SK-N-SH (cell line): Measurements from ENCODE around the gene RDH12. TPM values are rescaled to one million over a fixed set of nuclear protein-coding genes. Genes with fewer than 3 reads are reported as not detected.

Experiments
- CTCF ChIA-PET: fragments of 300-600, 350-600 bp; formaldehyde crosslinking; extraction: SDS; loops from one replicate; lab custom pipeline; 2021; lab: Yijun Ruan, JAX
- POLR2A ChIA-PET: fragments of 350-600 bp; sonication (Branson Sonifier 250); formaldehyde crosslinking; extraction: SDS; loops from one replicate; lab custom pipeline; 2020; ENCODE audit warnings: antibody characterized with exemption, inconsistent platforms; lab: Yijun Ruan, JAX
- DNase-seq: peaks from one replicate; pipeline ENCODE4 v3.0.0; 2012
- H2AFZ ChIP-seq: fragments of 200-600 bp; sonication (generic); 2 replicates; pipeline ENCODE4 v1.8.1; 2016; ENCODE audit warnings: antibody characterized with exemption, mild to moderate bottlenecking, low read depth
- H3F3A ChIP-seq: fragments of 200-600 bp; sonication (generic); replicated peaks from 2 replicates; pipeline ENCODE3; 2016; ENCODE audit warnings: antibody characterized with exemption, mild to moderate bottlenecking; ENCODE audit not compliant: insufficient read depth
- H3K27ac ChIP-seq, 2 experiments: fragments of 200-500 bp in 1 of 2; fragments of 200-600 bp in 1 of 2; sonication (Bioruptor generic) in 1 of 2; sonication (generic), shearing (Covaris generic) in 1 of 2; 2 replicates each; pipeline versions ENCODE4 v1.5.1 to v1.6.1; 2014 to 2016; ENCODE audit warnings: low read depth in 2 of 2, inconsistent platforms in 1 of 2, low read length in 1 of 2, mild to moderate bottlenecking in 1 of 2, mixed read lengths in 1 of 2
- H3K27me3 ChIP-seq: fragments of 200-600 bp; sonication (generic), shearing (Covaris generic); 2 replicates; pipeline ENCODE4 v1.6.1; 2016; ENCODE audit warnings: mixed run types; ENCODE audit not compliant: insufficient read depth
- H3K36me3 ChIP-seq, 2 experiments: fragments of 200-500 bp in 1 of 2; fragments of 200-600 bp in 1 of 2; sonication (Bioruptor generic) in 1 of 2; sonication (generic) in 1 of 2; replicated peaks in 1 of 2; 2 replicates each; pipeline versions ENCODE3 to v1.5.1; 2014 to 2016; ENCODE audit warnings: low read length in 1 of 2, mild to moderate bottlenecking in 1 of 2; ENCODE audit not compliant: insufficient read depth in 2 of 2, control insufficient read depth in 1 of 2
- H3K4me1 ChIP-seq, 2 experiments: fragments of 200-500 bp in 1 of 2; fragments of 200-600 bp in 1 of 2; sonication (Bioruptor generic) in 1 of 2; sonication (generic), shearing (Covaris generic) in 1 of 2; 2 replicates each; pipeline versions ENCODE4 v1.5.1 to v1.6.1; 2014 to 2016; ENCODE audit warnings: low read depth in 1 of 2, low read length in 1 of 2, mixed run types in 1 of 2; ENCODE audit not compliant: insufficient read depth in 2 of 2, control insufficient read depth in 1 of 2
- H3K4me2 ChIP-seq: fragments of 200-600 bp; sonication (generic), shearing (Covaris generic); 2 replicates; pipeline ENCODE4 v1.6.1; 2017; ENCODE audit warnings: mixed run types
- H3K4me3 ChIP-seq, 2 experiments: fragments of 200-500 bp in 1 of 2; fragments of 200-600 bp in 1 of 2; sonication (Bioruptor generic) in 1 of 2; sonication (generic), shearing (Covaris generic) in 1 of 2; 2 replicates each; pipeline versions ENCODE4 v1.5.1 to v1.8.1; 2014 to 2016; ENCODE audit warnings: low read depth in 2 of 2, inconsistent platforms in 1 of 2, low read length in 1 of 2, mild to moderate bottlenecking in 1 of 2, mixed read lengths in 1 of 2, moderate library complexity in 1 of 2
- H3K79me2 ChIP-seq: fragments of 200-600 bp; sonication (generic); 2 replicates; pipeline ENCODE4 v1.8.1; 2017; ENCODE audit warnings: mild to moderate bottlenecking; ENCODE audit not compliant: insufficient read depth
- H3K9ac ChIP-seq: fragments of 200-600 bp; sonication (generic); 2 replicates; pipeline ENCODE4 v1.6.1; 2017; ENCODE audit warnings: mixed run types
- H3K9me2 ChIP-seq: fragments of 200-600 bp; sonication (generic); 2 replicates; pipeline ENCODE4 v1.6.1; 2017; ENCODE audit warnings: mixed run types
- H3K9me3 ChIP-seq: fragments of 200-600 bp; sonication (generic); 2 replicates; pipeline ENCODE4 v1.6.1; 2017; ENCODE audit warnings: mixed run types, mild to moderate bottlenecking, moderate library complexity
- H4K20me1 ChIP-seq: fragments of 200-600 bp; sonication (generic); 2 replicates; pipeline ENCODE4 v1.6.1; 2017; ENCODE audit warnings: mild to moderate bottlenecking, mixed run types; ENCODE audit not compliant: insufficient read depth
- MAX ChIP-seq: IDR thresholded peaks from 2 replicates; pipeline ENCODE4 v1.4.0; 2012; ENCODE audit warnings: low read depth
- MXI1 ChIP-seq: IDR thresholded peaks from 2 replicates; pipeline ENCODE4 v1.6.1; 2012; ENCODE audit warnings: mild to moderate bottlenecking, low read depth, low read length, improper control_type of control experiment
- TCF12 ChIP-seq: IDR thresholded peaks from 2 replicates; pipeline ENCODE4 v1.4.0; 2012
- WGBS: methylation state at CpG from one replicate; pipeline ENCODE4 v1.1.6; 2017; ENCODE audit warnings: low lambda C conversion rate; 5-methylcytosine and 5-hydroxymethylcytosine counted together
- polyA plus RNA-seq, 3 experiments: library from polyadenylated mRNA; depleted of rRNA; stranded (reverse); fragments of >200 nt; gene quantifications; 2 replicates each; pipeline ENCODE4 v1.2.3, GENCODE V29; 2012
- TF ChIP-seq, protein P1 (sequence below): IDR thresholded peaks from 2 replicates; pipeline ENCODE4 v1.6.1; 2012; ENCODE audit warnings: mild to moderate bottlenecking, low read depth, low read length, moderate library complexity
- TF ChIP-seq, protein P2 (sequence below): IDR thresholded peaks from 2 replicates; pipeline ENCODE4; 2012

RDH12 gene
- polyA plus RNA-seq, 1 of the 3 experiments (the other 2 are of a cell fraction) = not detected

DNA sequence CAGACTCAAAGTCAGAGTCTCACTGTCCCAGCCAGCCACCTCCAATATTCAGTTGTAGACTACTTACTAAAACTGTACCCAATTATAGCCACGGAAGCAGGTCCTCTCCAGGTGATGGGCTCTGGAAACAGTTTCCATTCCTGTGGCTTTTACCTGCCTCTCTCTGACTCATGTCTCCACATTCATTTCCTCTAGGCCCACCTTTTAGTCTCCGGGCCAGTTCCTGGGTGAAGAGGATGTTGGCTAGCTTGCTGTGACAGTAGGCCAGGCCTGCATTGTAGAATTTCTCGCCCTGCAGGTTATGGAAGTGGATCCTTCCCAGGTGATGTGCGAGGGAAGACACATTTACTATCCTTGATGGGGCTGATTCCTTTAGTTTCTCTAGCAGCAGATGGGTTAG is 11.7 kb upstream of the RDH12 start:
- ChIA-PET POLR2A (no interaction called here), CTCF (interaction anchor here (1.2 to 6.7 kb wide), 2 partner anchors 14 to 71 kb away, joined by 3 to 42 read pairs; partner anchors contain the start of gene ARG2)
- Histone ChIP-seq H3K9ac (no peak overlapping the region), H3K4me2 (no peak overlapping the region), H3K9me3 (no peaks in the 10 kb centered on the region), H3K79me2 (peaks cover 41% of the 10 kb centered on the region), H3K27me3 (no peaks in the 10 kb centered on the region), H3K27ac (no peak overlapping the region), H4K20me1 (peaks cover 17% of the 10 kb centered on the region; the same call in 1 of the 2 replicates), H3F3A (peaks cover 3% of the 10 kb centered on the region), H3K4me1 (peaks cover 6 to 12% of the 10 kb centered on the region in 2 experiments; a peak in 2 of 4 replicates), H2AFZ (no peak overlapping the region)
- 94% methylated on average over 4 of the region's 4 CpGs for WGBS
- no peak for DNase-seq
- TF ChIP-seq MAX (no peak), TCF12 (no peak)
- TF ChIP-seq, all 33 proteins: peak for 0
- H3K36me3 ChIP-seq = peaks cover 55 to 56% of the 10 kb centered on the region in 2 experiments
- no peaks in the 10 kb centered on the region for H3K9me2 ChIP-seq
- no peak overlapping the region for H3K4me3 ChIP-seq

- H4K20me1 ChIP-seq = peaks cover 17% of the 10 kb centered on the region; the same call in 1 of the 2 replicates
- WGBS = under 1% methylated on average over 21 of the region's 21 CpGs
- H3K9me2 ChIP-seq = no peaks in the 10 kb centered on the region
- H3K36me3 ChIP-seq = peaks cover 19 to 29% of the 10 kb centered on the region in 2 experiments
- POLR2A ChIA-PET = interaction anchor here (1.0 to 1.8 kb wide), 5 partner anchors 9 to 268 kb away, joined by 3 to 11 read pairs (median 5); partner anchors contain the start of genes ARG2 and PIGH
- peaks cover 6 to 12% of the 10 kb centered on the region in 2 experiments; a peak in 2 of 4 replicates for H3K4me1 ChIP-seq
- H3F3A ChIP-seq = peaks cover 4% of the 10 kb centered on the region
- TF ChIP-seq, protein P1, sequence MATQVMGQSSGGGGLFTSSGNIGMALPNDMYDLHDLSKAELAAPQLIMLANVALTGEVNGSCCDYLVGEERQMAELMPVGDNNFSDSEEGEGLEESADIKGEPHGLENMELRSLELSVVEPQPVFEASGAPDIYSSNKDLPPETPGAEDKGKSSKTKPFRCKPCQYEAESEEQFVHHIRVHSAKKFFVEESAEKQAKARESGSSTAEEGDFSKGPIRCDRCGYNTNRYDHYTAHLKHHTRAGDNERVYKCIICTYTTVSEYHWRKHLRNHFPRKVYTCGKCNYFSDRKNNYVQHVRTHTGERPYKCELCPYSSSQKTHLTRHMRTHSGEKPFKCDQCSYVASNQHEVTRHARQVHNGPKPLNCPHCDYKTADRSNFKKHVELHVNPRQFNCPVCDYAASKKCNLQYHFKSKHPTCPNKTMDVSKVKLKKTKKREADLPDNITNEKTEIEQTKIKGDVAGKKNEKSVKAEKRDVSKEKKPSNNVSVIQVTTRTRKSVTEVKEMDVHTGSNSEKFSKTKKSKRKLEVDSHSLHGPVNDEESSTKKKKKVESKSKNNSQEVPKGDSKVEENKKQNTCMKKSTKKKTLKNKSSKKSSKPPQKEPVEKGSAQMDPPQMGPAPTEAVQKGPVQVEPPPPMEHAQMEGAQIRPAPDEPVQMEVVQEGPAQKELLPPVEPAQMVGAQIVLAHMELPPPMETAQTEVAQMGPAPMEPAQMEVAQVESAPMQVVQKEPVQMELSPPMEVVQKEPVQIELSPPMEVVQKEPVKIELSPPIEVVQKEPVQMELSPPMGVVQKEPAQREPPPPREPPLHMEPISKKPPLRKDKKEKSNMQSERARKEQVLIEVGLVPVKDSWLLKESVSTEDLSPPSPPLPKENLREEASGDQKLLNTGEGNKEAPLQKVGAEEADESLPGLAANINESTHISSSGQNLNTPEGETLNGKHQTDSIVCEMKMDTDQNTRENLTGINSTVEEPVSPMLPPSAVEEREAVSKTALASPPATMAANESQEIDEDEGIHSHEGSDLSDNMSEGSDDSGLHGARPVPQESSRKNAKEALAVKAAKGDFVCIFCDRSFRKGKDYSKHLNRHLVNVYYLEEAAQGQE = no peak
- TF ChIP-seq, protein P2, sequence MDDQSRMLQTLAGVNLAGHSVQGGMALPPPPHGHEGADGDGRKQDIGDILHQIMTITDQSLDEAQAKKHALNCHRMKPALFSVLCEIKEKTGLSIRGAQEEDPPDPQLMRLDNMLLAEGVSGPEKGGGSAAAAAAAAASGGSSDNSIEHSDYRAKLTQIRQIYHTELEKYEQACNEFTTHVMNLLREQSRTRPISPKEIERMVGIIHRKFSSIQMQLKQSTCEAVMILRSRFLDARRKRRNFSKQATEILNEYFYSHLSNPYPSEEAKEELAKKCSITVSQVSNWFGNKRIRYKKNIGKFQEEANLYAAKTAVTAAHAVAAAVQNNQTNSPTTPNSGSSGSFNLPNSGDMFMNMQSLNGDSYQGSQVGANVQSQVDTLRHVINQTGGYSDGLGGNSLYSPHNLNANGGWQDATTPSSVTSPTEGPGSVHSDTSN = peak; percentile 62
- peak; percentile 39; the same call in 1 of the 2 replicates for TF ChIP-seq MXI1
- H3K79me2 ChIP-seq = peaks cover 46% of the 10 kb centered on the region
- H3K4me2 ChIP-seq = peak overlapping the region; percentile 98
- peak overlapping the region; percentile 98 for H2AFZ ChIP-seq
- CTCF ChIA-PET = interaction anchor here (1.0 to 6.7 kb wide), 5 partner anchors 9 to 267 kb away, joined by 3 to 42 read pairs (median 4); partner anchors contain the start of gene ARG2
- H3K27ac ChIP-seq = peak overlapping the region; percentile 87 to 90
- H3K9ac ChIP-seq = peak overlapping the region; percentile 93
- H3K4me3 ChIP-seq = peak overlapping the region; percentile 98 to 100
- H3K9me3 ChIP-seq = no peaks in the 10 kb centered on the region
- H3K27me3 ChIP-seq = no peaks in the 10 kb centered on the region
- DNase-seq = peak; percentile 80
These were observed 6.8 kb upstream of the RDH12 start for GRCh38 chr14:67694791-67695393.
